GM23338 (cell line): ENCODE results near the gene PRKAG1. TPM values are rescaled to one million over a fixed set of nuclear protein-coding genes. Genes with fewer than 3 reads are reported as not detected.

Experiments used
- ATAC-seq: fragments of 200-7000 bp; cut with Tn5 transposase; 3 replicates; pipeline ENCODE4 v1.9.1; 2020
- DNase-seq: peaks from one replicate; pipeline ENCODE4 v3.0.0-alpha.2; 2015; ENCODE audit warnings: low spot score
- H2AFZ ChIP-seq: fragments of 200-600 bp; sonication (generic); 2 replicates; pipeline ENCODE4 v1.8.0; 2016; ENCODE audit warnings: antibody characterized with exemption, mild to moderate bottlenecking, moderate library complexity
- H3F3A ChIP-seq: fragments of 200-600 bp; sonication (generic); replicated peaks from 2 replicates; pipeline ENCODE4 v1.8.0; 2017; ENCODE audit warnings: antibody characterized with exemption, mixed run types, low read depth
- H3K27ac ChIP-seq: fragments of 200-600 bp; sonication (generic); 2 replicates; pipeline ENCODE4 v1.6.1; 2016; ENCODE audit warnings: low read depth
- H3K27me3 ChIP-seq: fragments of 200-600 bp; sonication (generic); 2 replicates; pipeline ENCODE4 v1.8.0; 2016; ENCODE audit warnings: mild to moderate bottlenecking, mixed run types, moderate library complexity; ENCODE audit not compliant: insufficient read depth
- H3K36me3 ChIP-seq: fragments of 200-600 bp; sonication (generic); 2 replicates; pipeline ENCODE4 v1.8.0; 2016; ENCODE audit warnings: mild to moderate bottlenecking; ENCODE audit not compliant: insufficient read depth
- H3K4me1 ChIP-seq: fragments of 200-600 bp; sonication (generic); 2 replicates; pipeline ENCODE4 v1.8.0; 2016; ENCODE audit warnings: mild to moderate bottlenecking, moderate library complexity; ENCODE audit not compliant: insufficient read depth
- H3K4me2 ChIP-seq: fragments of 200-600 bp; sonication (generic); 2 replicates; pipeline ENCODE4 v1.7.1; 2017; ENCODE audit warnings: mixed run types
- H3K4me3 ChIP-seq: fragments of 200-600 bp; sonication (generic); 2 replicates; pipeline ENCODE4 v1.6.1; 2016; ENCODE audit warnings: mixed run types
- H3K79me2 ChIP-seq: fragments of 200-600 bp; sonication (generic); replicated peaks from 2 replicates; pipeline ENCODE4 v1.8.0; 2017; ENCODE audit warnings: mild to moderate bottlenecking; ENCODE audit not compliant: insufficient read depth
- H3K9me2 ChIP-seq: fragments of 200-600 bp; sonication (generic); 2 replicates; pipeline ENCODE4 v1.8.0; 2017; ENCODE audit not compliant: insufficient read depth
- H4K20me1 ChIP-seq: fragments of 200-600 bp; sonication (generic); replicated peaks from 2 replicates; pipeline ENCODE4 v1.8.0; 2017; ENCODE audit warnings: mild to moderate bottlenecking; ENCODE audit not compliant: insufficient read depth
- H3K27ac Mint-ChIP-seq: 2 replicates; pipeline ENCODE4 v1.8.0; 2020; ENCODE audit warnings: inconsistent platforms, mild to moderate bottlenecking, moderate library complexity, mixed read lengths
- H3K27me3 Mint-ChIP-seq: 3 replicates; pipeline ENCODE4 v1.8.0; 2022; ENCODE audit warnings: low read depth, mild to moderate bottlenecking, moderate library complexity, mixed read lengths, inconsistent platforms; ENCODE audit not compliant: insufficient read depth, poor library complexity
- H3K36me3 Mint-ChIP-seq: 3 replicates; pipeline ENCODE4 v1.8.0; 2021; ENCODE audit warnings: low read depth, mild to moderate bottlenecking, inconsistent platforms, moderate library complexity, mixed read lengths
- H3K4me1 Mint-ChIP-seq: 3 replicates; pipeline ENCODE4 v1.8.0; 2020; ENCODE audit warnings: mild to moderate bottlenecking, inconsistent platforms, mixed read lengths
- H3K4me3 Mint-ChIP-seq: 3 replicates; pipeline ENCODE4 v1.8.0; 2021; ENCODE audit warnings: moderate library complexity, mild to moderate bottlenecking, inconsistent platforms, mixed read lengths
- H3K9me3 Mint-ChIP-seq: 3 replicates; pipeline ENCODE4 v1.8.0; 2020; ENCODE audit warnings: moderate library complexity, mild to moderate bottlenecking, inconsistent platforms, mixed read lengths
- CREB1 ChIP-seq: fragments of 250-450 bp; sonication (Bioruptor Pico); IDR thresholded peaks from 2 replicates; pipeline ENCODE4 v1.5.0; 2020; ENCODE audit warnings: low read depth, mild to moderate bottlenecking, moderate library complexity
- EZH2 ChIP-seq: fragments of 200-600 bp; sonication (generic); IDR thresholded peaks from one replicate; pipeline ENCODE4 v1.8.0; 2017; ENCODE audit warnings: antibody characterized with exemption, mild to moderate bottlenecking, low read depth; ENCODE audit not compliant: unreplicated experiment
- EZH2phosphoT487 ChIP-seq: fragments of 200-600 bp; sonication (generic); IDR thresholded peaks from one replicate; pipeline ENCODE4 v1.8.1; 2018; ENCODE audit warnings: antibody characterized with exemption; ENCODE audit not compliant: unreplicated experiment
- NANOG ChIP-seq: IDR thresholded peaks from 2 replicates; pipeline ENCODE4 v1.6.1; 2016; ENCODE audit warnings: antibody characterized with exemption, borderline replicate concordance
- ZNF114 ChIP-seq: fragments of 250-450 bp; sonication (Bioruptor Pico); IDR thresholded peaks from 2 replicates; pipeline ENCODE4 v1.5.0; 2020; ENCODE audit warnings: mild to moderate bottlenecking, moderate library complexity
- polyA plus RNA-seq: library from polyadenylated mRNA; unstranded; fragments of >200 nt; fragmentation: Nextera tagmentation; extraction: Ambion mirVana; gene quantifications from 2 replicates; pipeline ENCODE4 v1.2.1, GENCODE V29; 2016
- total RNA-seq: library from RNA; depleted of rRNA; stranded (reverse); fragments of >200 nt; shearing (Covaris generic); gene quantifications from 2 replicates; pipeline ENCODE4 v1.2.3, GENCODE V29; 2014
- TF ChIP-seq, protein P1 (sequence below), 2 experiments: fragments of 200-600 bp in 1 of 2; sonication (generic) in 1 of 2; conservative IDR thresholded peaks; 2 replicates each; pipeline versions ENCODE4 v1.5.1 to v1.6.1; 2016 to 2017; ENCODE audit warnings: antibody characterized with exemption in 2 of 2, low read depth in 2 of 2, mild to moderate bottlenecking in 2 of 2, moderate library complexity in 1 of 2
- TF ChIP-seq, protein P2 (sequence below): IDR thresholded peaks from one replicate; pipeline ENCODE4 v1.6.1; 2018; ENCODE audit warnings: antibody characterized with exemption; ENCODE audit not compliant: unreplicated experiment

The PRKAG1 gene
- total and polyA plus RNA-seq, 2 experiments from 2014 or later, result 19.9 to 35.4 TPM

DNA sequence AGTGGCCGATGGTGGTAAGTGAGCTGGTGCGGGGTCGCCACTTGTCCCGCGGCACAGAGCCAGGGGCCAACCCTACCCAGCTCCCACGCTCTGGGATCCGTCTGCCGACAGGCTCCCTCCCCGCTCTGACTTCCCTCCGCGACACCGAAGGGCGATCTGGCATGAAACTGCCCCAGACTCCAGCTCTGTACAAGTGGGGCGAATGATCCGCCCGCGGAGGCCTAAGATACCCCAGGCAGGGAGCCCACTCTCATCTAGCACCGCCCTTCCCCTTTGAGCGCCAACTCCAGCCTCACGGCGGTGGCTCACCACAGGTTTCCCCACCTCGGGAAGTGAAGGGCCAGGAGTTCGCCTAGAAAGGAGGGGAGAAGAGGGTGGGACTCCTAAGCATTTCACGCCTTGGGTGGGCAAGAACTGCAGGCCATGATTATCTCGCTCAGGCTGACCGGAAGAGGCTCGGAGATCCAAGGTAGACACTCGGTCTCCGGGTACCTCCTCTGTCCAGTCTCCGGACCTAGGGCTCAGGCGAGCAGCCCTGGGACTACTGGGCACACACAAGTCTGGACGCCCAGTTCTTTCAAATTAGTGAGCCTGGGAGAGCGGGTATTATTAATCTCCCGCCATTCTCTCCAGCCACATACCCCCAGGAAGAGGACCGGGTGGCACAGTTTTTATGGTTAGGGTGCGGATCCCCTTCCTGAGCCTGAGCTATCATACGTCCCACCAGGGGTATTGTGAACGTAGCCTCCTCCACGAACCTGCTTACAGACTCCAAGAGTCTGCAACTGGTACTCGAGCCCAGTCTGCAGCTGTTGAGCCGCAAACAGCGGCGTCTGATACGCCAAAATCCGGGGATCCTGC lies 39.6 kb downstream of the PRKAG1 start:
- peaks cover 36% of the 10 kb centered on the region for H3K4me1 Mint-ChIP-seq
- no peaks in the 10 kb centered on the region; the same call in 2 of the 3 replicates for H3K9me3 Mint-ChIP-seq
- no peaks in the 10 kb centered on the region for H3K36me3 Mint-ChIP-seq
- peaks cover 17% of the 10 kb centered on the region for H4K20me1 ChIP-seq
- peak; percentile 37 for TF ChIP-seq EZH2phosphoT487
- no peak for TF ChIP-seq NANOG
- TF ChIP-seq EZH2, result peak; percentile 91
- H3K27ac ChIP-seq, result no peak overlapping the region
- peak overlapping the region; percentile 69 for H3K4me3 Mint-ChIP-seq
- H3K4me2 ChIP-seq, result peak overlapping the region; percentile 88
- DNase-seq, result no peak
- peaks cover 25% of the 10 kb centered on the region; the same call in 1 of the 2 replicates for H3K4me1 ChIP-seq
- ATAC-seq, result peak; percentile 0; the same call in 2 of the 3 replicates
- H2AFZ ChIP-seq, result peak overlapping the region; percentile 94
- peaks cover 99% of the 10 kb centered on the region for H3K27me3 Mint-ChIP-seq
- peaks cover 15% of the 10 kb centered on the region; the same call in 1 of the 2 replicates for H3F3A ChIP-seq
- no peaks in the 10 kb centered on the region for H3K79me2 ChIP-seq
- H3K9me2 ChIP-seq, result no peaks in the 10 kb centered on the region
- no peak overlapping the region for H3K27ac Mint-ChIP-seq
- peak overlapping the region; percentile 59 for H3K4me3 ChIP-seq
- no peaks in the 10 kb centered on the region for H3K36me3 ChIP-seq
- H3K27me3 ChIP-seq, result peaks cover 100% of the 10 kb centered on the region

GRCh38 chr12:48978291-48978740 lies 40.3 kb downstream of the PRKAG1 start, which contains the start of gene WNT1:
Gene WNT1, plus strand, starts transcription at chr12:48978322. Its CDS starts 329 bp downstream, at chr12:48978651.
- H3K36me3 Mint-ChIP-seq, result no peaks in the 10 kb centered on the region
- no peak for DNase-seq
- H3K9me2 ChIP-seq, result no peaks in the 10 kb centered on the region
- TF ChIP-seq EZH2 (peak; percentile 78), EZH2phosphoT487 (peak; percentile 89), ZNF114 (no peak)
- no peaks in the 10 kb centered on the region; the same call in 1 of the 3 replicates for H3K9me3 Mint-ChIP-seq
- peaks cover 15% of the 10 kb centered on the region; the same call in 1 of the 2 replicates for H3F3A ChIP-seq
- H3K4me1 Mint-ChIP-seq, result peaks cover 38% of the 10 kb centered on the region
- ATAC-seq, result peak; percentile 21
- H4K20me1 ChIP-seq, result peaks cover 19% of the 10 kb centered on the region
- peak within 1 kb of the TSS; percentile 52; the same call in 1 of the 2 replicates for H2AFZ ChIP-seq
- no peaks in the 10 kb centered on the region for H3K36me3 ChIP-seq
- peaks cover 99% of the 10 kb centered on the region for H3K27me3 Mint-ChIP-seq
- peak within 1 kb of the TSS; percentile 59 for H3K4me3 ChIP-seq
- peaks cover 25% of the 10 kb centered on the region; the same call in 1 of the 2 replicates for H3K4me1 ChIP-seq
- H3K27ac ChIP-seq, result no peak within 1 kb of the TSS
- no peaks in the 10 kb centered on the region for H3K79me2 ChIP-seq
- H3K4me3 Mint-ChIP-seq, result peak within 1 kb of the TSS; percentile 69
- H3K27ac Mint-ChIP-seq, result no peak within 1 kb of the TSS
- H3K27me3 ChIP-seq, result peaks cover 100% of the 10 kb centered on the region
- peak within 1 kb of the TSS; percentile 88 for H3K4me2 ChIP-seq

GRCh38 chr12:48977290-48978281 lies 41.0 kb downstream of the PRKAG1 start:
- Histone ChIP-seq H2AFZ (no peak overlapping the region), H3K36me3 (no peaks in the 10 kb centered on the region), H3K27me3 (peaks cover 100% of the 10 kb centered on the region), H4K20me1 (peaks cover 22% of the 10 kb centered on the region), H3K27ac (no peak overlapping the region), H3F3A (peaks cover 15% of the 10 kb centered on the region; the same call in 1 of the 2 replicates), H3K4me2 (peak overlapping the region; percentile 88; the same call in 1 of the 2 replicates), H3K4me1 (peaks cover 25% of the 10 kb centered on the region; the same call in 1 of the 2 replicates), H3K9me2 (no peaks in the 10 kb centered on the region), H3K4me3 (peak overlapping the region; percentile 32; the same call in 1 of the 2 replicates), H3K79me2 (no peaks in the 10 kb centered on the region)
- H3K4me3 Mint-ChIP-seq, result peak overlapping the region; percentile 33; the same call in 1 of the 3 replicates
- H3K36me3 Mint-ChIP-seq, result no peaks in the 10 kb centered on the region
- H3K9me3 Mint-ChIP-seq, result no peaks in the 10 kb centered on the region; the same call in 1 of the 3 replicates
- peak; percentile 62 for TF ChIP-seq EZH2phosphoT487
- TF ChIP-seq, protein P1, sequence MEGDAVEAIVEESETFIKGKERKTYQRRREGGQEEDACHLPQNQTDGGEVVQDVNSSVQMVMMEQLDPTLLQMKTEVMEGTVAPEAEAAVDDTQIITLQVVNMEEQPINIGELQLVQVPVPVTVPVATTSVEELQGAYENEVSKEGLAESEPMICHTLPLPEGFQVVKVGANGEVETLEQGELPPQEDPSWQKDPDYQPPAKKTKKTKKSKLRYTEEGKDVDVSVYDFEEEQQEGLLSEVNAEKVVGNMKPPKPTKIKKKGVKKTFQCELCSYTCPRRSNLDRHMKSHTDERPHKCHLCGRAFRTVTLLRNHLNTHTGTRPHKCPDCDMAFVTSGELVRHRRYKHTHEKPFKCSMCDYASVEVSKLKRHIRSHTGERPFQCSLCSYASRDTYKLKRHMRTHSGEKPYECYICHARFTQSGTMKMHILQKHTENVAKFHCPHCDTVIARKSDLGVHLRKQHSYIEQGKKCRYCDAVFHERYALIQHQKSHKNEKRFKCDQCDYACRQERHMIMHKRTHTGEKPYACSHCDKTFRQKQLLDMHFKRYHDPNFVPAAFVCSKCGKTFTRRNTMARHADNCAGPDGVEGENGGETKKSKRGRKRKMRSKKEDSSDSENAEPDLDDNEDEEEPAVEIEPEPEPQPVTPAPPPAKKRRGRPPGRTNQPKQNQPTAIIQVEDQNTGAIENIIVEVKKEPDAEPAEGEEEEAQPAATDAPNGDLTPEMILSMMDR (conservative IDR thresholded peaks at IDR 0.05; ENCODE audit: low read depth in 2 of 2), result peak; percentile 71 to 74
- TF ChIP-seq EZH2, result peak; percentile 43
- peak; percentile 66; the same call in 1 of the 2 replicates for TF ChIP-seq CREB1 (CRISPR knock-in tag)
- TF ChIP-seq, protein P2, sequence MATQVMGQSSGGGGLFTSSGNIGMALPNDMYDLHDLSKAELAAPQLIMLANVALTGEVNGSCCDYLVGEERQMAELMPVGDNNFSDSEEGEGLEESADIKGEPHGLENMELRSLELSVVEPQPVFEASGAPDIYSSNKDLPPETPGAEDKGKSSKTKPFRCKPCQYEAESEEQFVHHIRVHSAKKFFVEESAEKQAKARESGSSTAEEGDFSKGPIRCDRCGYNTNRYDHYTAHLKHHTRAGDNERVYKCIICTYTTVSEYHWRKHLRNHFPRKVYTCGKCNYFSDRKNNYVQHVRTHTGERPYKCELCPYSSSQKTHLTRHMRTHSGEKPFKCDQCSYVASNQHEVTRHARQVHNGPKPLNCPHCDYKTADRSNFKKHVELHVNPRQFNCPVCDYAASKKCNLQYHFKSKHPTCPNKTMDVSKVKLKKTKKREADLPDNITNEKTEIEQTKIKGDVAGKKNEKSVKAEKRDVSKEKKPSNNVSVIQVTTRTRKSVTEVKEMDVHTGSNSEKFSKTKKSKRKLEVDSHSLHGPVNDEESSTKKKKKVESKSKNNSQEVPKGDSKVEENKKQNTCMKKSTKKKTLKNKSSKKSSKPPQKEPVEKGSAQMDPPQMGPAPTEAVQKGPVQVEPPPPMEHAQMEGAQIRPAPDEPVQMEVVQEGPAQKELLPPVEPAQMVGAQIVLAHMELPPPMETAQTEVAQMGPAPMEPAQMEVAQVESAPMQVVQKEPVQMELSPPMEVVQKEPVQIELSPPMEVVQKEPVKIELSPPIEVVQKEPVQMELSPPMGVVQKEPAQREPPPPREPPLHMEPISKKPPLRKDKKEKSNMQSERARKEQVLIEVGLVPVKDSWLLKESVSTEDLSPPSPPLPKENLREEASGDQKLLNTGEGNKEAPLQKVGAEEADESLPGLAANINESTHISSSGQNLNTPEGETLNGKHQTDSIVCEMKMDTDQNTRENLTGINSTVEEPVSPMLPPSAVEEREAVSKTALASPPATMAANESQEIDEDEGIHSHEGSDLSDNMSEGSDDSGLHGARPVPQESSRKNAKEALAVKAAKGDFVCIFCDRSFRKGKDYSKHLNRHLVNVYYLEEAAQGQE, result no peak
- ATAC-seq (peak; percentile 27), DNase-seq (peak; percentile 82)
- H3K27me3 Mint-ChIP-seq, result peaks cover 100% of the 10 kb centered on the region
- H3K27ac Mint-ChIP-seq, result no peak overlapping the region
- H3K4me1 Mint-ChIP-seq, result peaks cover 41% of the 10 kb centered on the region
